Superior temporal gyrus (tissue), 1 donor: Measurements from ENCODE around the gene KRT86.

ENCODE experiments used
- DNase-seq: peaks from one replicate; pipeline ENCODE4 v3.0.0-alpha.2; 2016; ENCODE audit errors: extremely low spot score

KRT86 gene

DNA sequence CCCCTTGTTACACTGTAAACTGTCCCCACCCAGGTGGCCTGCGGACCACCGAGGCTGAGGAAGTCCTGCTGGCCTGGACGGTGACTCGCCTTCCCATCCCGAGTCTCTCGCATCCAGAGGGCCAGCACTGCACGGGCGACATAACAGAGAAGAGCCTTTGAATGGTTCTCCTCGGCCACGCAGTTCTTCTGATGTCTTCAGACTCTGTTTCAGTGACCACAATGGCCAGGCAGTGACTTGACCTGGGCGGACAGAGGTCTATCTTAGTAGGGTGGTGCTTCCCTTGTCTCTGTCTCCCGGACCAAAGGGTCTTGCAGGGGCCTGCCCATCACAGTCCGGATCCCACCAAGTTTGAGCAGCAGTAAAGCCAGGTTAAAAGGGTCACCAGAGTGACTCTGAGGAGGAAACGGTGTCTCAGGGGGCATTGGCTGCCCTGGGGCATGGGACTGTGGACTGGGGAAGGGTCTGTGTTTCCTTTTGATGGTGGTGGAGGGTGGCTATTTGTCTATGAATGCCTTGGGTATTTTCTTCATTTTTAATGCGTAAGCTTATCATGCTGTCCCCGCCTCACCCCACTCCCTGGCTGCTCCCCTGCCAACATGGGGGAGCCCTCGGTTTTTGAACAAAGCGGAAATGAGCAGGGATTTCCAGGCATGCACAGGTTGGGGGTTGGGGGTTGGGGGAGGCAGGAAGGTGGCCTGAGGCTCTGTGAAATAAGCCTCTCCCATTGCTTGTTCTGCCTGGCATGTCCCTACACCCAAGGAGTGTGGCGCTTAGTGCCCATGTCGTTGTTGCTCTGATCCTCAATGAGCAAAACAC is 82.5 kb downstream of the KRT86 start:
- DNase-seq, result no peak
